Trophoblast cell (in vitro differentiated cells and primary cell): Measurements from ENCODE around the gene PXT1.
"Not testable (repeated sequence)": the region's sequence is repeated elsewhere in the genome, so short reads cannot be mapped to it uniquely, and the experiment has no call there.

Experiments
- DNase-seq, 2 donors: peaks; one replicate each; pipeline ENCODE4 v3.0.0-alpha.2; 2016
- H2AFZ ChIP-seq: 2 replicates; pipeline ENCODE4 v1.6.1; 2013; ENCODE audit warnings: low read length, moderate library complexity, mild to moderate bottlenecking; ENCODE audit not compliant: insufficient read depth, poor library complexity
- H2AK5ac ChIP-seq: 2 replicates; pipeline ENCODE4 v1.6.1; 2013; ENCODE audit warnings: mild to moderate bottlenecking, low read length
- H2BK120ac ChIP-seq: 2 replicates; pipeline ENCODE4 v1.6.1; 2013; ENCODE audit warnings: low read length, mild to moderate bottlenecking, moderate library complexity; ENCODE audit not compliant: insufficient read depth, poor library complexity
- H2BK12ac ChIP-seq: 2 replicates; pipeline ENCODE4 v1.6.1; 2013; ENCODE audit warnings: mild to moderate bottlenecking, low read length, moderate library complexity
- H2BK5ac ChIP-seq: 2 replicates; pipeline ENCODE4 v1.6.1; 2013; ENCODE audit warnings: low read length, low read depth, moderate library complexity, mild to moderate bottlenecking; ENCODE audit not compliant: poor library complexity
- H3K14ac ChIP-seq: 2 replicates; pipeline ENCODE4 v1.6.1; 2013; ENCODE audit warnings: mild to moderate bottlenecking, low read length
- H3K18ac ChIP-seq: 2 replicates; pipeline ENCODE4 v1.6.1; 2013; ENCODE audit warnings: mild to moderate bottlenecking, low read length
- H3K23ac ChIP-seq: 2 replicates; pipeline ENCODE4 v1.6.1; 2013; ENCODE audit warnings: low read length
- H3K27ac ChIP-seq: 2 replicates; pipeline ENCODE4 v1.5.1; 2013; ENCODE audit warnings: low read depth, mild to moderate bottlenecking, inconsistent platforms, low read length, moderate library complexity
- H3K27me3 ChIP-seq: 2 replicates; pipeline ENCODE4 v1.6.1; 2013; ENCODE audit warnings: inconsistent platforms, mild to moderate bottlenecking, low read length, moderate library complexity; ENCODE audit not compliant: insufficient read depth
- H3K36me3 ChIP-seq, 2 experiments: 1 replicate in 1 of 2; 2 replicates in 1 of 2; pipeline ENCODE4 v1.6.1; 2013; ENCODE audit warnings: low read length in 2 of 2, mild to moderate bottlenecking in 2 of 2, moderate library complexity in 1 of 2; ENCODE audit not compliant: insufficient read depth in 2 of 2, control insufficient read depth in 1 of 2
- H3K4ac ChIP-seq: 2 replicates; pipeline ENCODE4 v1.6.1; 2013; ENCODE audit warnings: low read depth, mild to moderate bottlenecking, low read length, moderate library complexity
- H3K4me1 ChIP-seq, 2 experiments: 1 replicate in 1 of 2; 2 replicates in 1 of 2; pipeline ENCODE4 v1.6.1; 2013; ENCODE audit warnings: low read length in 2 of 2, mild to moderate bottlenecking in 2 of 2, moderate library complexity in 1 of 2; ENCODE audit not compliant: insufficient read depth in 2 of 2, control insufficient read depth in 1 of 2
- H3K4me2 ChIP-seq: 2 replicates; pipeline ENCODE4 v1.6.1; 2013; ENCODE audit warnings: inconsistent platforms, mild to moderate bottlenecking, low read length, moderate library complexity
- H3K4me3 ChIP-seq: 2 replicates; pipeline ENCODE4 v1.5.1; 2013; ENCODE audit warnings: mild to moderate bottlenecking, low read depth, low read length, inconsistent platforms
- H3K79me1 ChIP-seq: one replicate; pipeline ENCODE4 v1.6.1; 2013; ENCODE audit warnings: low read length
- H3K79me2 ChIP-seq: 2 replicates; pipeline ENCODE4 v1.6.1; 2013; ENCODE audit warnings: low read length, mild to moderate bottlenecking; ENCODE audit not compliant: control insufficient read depth, insufficient read depth, poor library complexity
- H3K9ac ChIP-seq: 2 replicates; pipeline ENCODE4 v1.6.1; 2013; ENCODE audit warnings: mild to moderate bottlenecking, low read length
- H3K9me3 ChIP-seq: 2 replicates; pipeline ENCODE4 v1.6.1; 2013; ENCODE audit warnings: low read depth, mild to moderate bottlenecking, control low read depth, inconsistent platforms, low read length; ENCODE audit not compliant: insufficient read depth
- H4K12ac ChIP-seq: 2 replicates; pipeline ENCODE4 v1.6.1; 2013; ENCODE audit warnings: low read depth, mild to moderate bottlenecking, low read length, moderate library complexity
- H4K8ac ChIP-seq: 2 replicates; pipeline ENCODE4 v1.6.1; 2013; ENCODE audit warnings: low read depth, mild to moderate bottlenecking, low read length, moderate library complexity
- H4K91ac ChIP-seq: one replicate; pipeline ENCODE4 v1.6.1; 2013; ENCODE audit warnings: low read depth, mild to moderate bottlenecking, low read length, moderate library complexity
- WGBS: extraction: QIAGEN DNeasy Blood & Tissue Kit; methylation state at CpG from one replicate; pipeline ENCODE4 v1.1.7; 2013; ENCODE audit warnings: missing lambda C conversion rate; ENCODE audit not compliant: insufficient read length, insufficient coverage; ENCODE audit errors: extremely low coverage; 5-methylcytosine and 5-hydroxymethylcytosine counted together

The PXT1 gene

DNA sequence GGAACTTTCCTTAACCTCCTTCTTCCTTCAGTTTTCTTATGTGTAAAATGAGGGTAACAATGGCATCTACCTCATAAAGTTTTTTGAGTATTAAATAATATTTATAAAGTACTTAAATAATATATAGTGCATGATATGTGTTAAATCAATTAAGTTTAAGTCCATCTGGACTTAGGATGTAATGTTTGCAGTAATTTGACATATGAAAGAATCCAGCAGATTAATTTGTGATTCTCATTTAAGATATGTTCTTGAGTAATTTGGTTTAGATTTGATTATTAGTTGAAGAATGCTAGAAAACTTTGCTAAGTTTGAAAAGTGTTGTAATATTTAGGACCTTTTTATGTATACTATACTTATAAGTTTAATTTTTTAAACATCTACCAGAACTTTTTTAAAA, 18.3 kb upstream of the PXT1 start:
- H3K27ac ChIP-seq = no peak overlapping the region
- no peak overlapping the region for H3K18ac ChIP-seq
- H2AFZ ChIP-seq = no peak overlapping the region
- H2BK12ac ChIP-seq = no peak overlapping the region
- no peak overlapping the region for H4K91ac ChIP-seq
- H3K14ac ChIP-seq = no peak overlapping the region
- no peak overlapping the region for H3K4me2 ChIP-seq
- H2BK5ac ChIP-seq = no peak overlapping the region
- no peak for DNase-seq
- no peak overlapping the region for H2BK120ac ChIP-seq
- H2AK5ac ChIP-seq = no peak overlapping the region
- no peaks in the 10 kb centered on the region for H3K27me3 ChIP-seq
- no peak overlapping the region for H4K12ac ChIP-seq
- no peak overlapping the region for H3K23ac ChIP-seq
- no peak overlapping the region for H4K8ac ChIP-seq
- no peak overlapping the region for H3K4me3 ChIP-seq
- no peaks in the 10 kb centered on the region for H3K79me1 ChIP-seq
- H3K79me2 ChIP-seq = peaks cover 11% of the 10 kb centered on the region
- H3K4me1 ChIP-seq = peaks cover 0 to 2% of the 10 kb centered on the region in 2 experiments
- peak overlapping the region; percentile 15 for H3K4ac ChIP-seq
- peaks cover 2% of the 10 kb centered on the region for H3K9me3 ChIP-seq
- H3K36me3 ChIP-seq = peaks cover 2 to 3% of the 10 kb centered on the region in 2 experiments
- H3K9ac ChIP-seq = no peak overlapping the region

DNA sequence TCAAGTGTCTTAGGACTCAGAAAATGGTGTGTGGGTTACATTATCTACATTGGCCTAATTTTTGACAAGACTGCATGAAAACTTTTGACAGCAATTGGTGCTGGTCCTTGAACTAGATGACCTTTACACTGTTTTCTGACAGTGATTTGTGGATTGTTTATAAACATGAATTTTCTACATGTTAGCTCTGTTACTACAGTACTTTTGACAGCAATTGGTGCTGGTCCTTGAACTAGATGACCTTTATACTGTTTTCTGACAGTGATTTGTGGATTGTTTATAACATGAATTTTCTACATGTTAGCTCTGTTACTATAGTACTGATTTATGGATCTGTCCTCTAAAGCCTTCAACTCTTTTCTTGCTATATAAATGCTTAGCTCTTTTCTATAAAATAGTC, 16.8 kb upstream of the PXT1 start:
- DNase-seq = no peak
- Histone ChIP-seq H3K23ac (no peak overlapping the region), H2AFZ (no peak overlapping the region), H3K79me1 (no peaks in the 10 kb centered on the region), H3K9me3 (peaks cover 2% of the 10 kb centered on the region), H3K4me3 (no peak overlapping the region), H2BK120ac (no peak overlapping the region), H4K12ac (no peak overlapping the region), H3K14ac (no peak overlapping the region), H3K79me2 (peaks cover 11% of the 10 kb centered on the region), H3K4me1 (peaks cover 0 to 2% of the 10 kb centered on the region in 2 experiments), H3K36me3 (peaks cover 3% of the 10 kb centered on the region in 2 experiments), H2AK5ac (no peak overlapping the region), H3K4me2 (no peak overlapping the region), H3K18ac (no peak overlapping the region), H2BK5ac (no peak overlapping the region), H4K8ac (no peak overlapping the region), H3K4ac (no peak overlapping the region), H3K9ac (no peak overlapping the region), H3K27me3 (no peaks in the 10 kb centered on the region), H3K27ac (no peak overlapping the region), H2BK12ac (no peak overlapping the region), H4K91ac (no peak overlapping the region)

DNA sequence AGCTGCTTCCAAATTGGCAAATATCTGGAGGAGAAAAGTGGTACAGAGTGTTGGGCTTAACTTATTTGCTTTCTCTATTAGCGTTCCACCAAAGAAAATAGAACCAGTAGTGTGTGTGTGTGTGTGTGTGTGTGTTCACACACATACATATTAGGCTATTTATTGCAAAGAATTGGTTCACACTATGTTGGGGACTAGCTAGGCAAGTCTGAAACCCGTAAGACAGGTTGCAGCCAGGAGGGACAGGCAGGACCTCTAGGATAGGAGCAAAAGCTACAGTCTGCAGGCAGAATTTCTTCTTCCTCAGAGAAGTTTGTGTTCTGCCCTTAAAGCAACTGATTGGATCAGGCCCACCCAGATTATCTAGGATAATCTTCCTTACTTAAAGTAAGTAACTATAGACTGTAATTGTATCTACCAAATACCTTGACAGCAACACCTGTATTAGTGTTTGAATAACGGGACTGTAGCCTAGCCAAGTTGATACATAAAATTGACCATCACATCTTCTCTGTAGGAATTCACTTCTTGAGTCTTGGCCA, 12.9 kb upstream of the PXT1 start:
- Histone ChIP-seq H2AFZ (no peak overlapping the region), H2BK120ac (no peak overlapping the region), H2BK5ac (no peak overlapping the region), H3K4me2 (no peak overlapping the region), H4K12ac (no peak overlapping the region), H4K91ac (no peak overlapping the region), H2BK12ac (no peak overlapping the region), H2AK5ac (no peak overlapping the region), H3K79me1 (no peaks in the 10 kb centered on the region), H3K4ac (no peak overlapping the region), H3K4me3 (no peak overlapping the region), H3K18ac (no peak overlapping the region), H3K9ac (no peak overlapping the region), H3K4me1 (peaks cover 0 to 4% of the 10 kb centered on the region in 2 experiments), H4K8ac (no peak overlapping the region), H3K27me3 (no peaks in the 10 kb centered on the region), H3K14ac (no peak overlapping the region), H3K9me3 (no peaks in the 10 kb centered on the region), H3K79me2 (peaks cover 16% of the 10 kb centered on the region), H3K27ac (no peak overlapping the region), H3K23ac (no peak overlapping the region), H3K36me3 (peaks cover 6 to 11% of the 10 kb centered on the region in 2 experiments)
- WGBS = no CpG with 5 or more reads among the region's 3 CpGs
- DNase-seq = peak in 1 of 2 donors; percentile 42

GRCh38 chr6:36452897-36453296, 10.2 kb upstream of the PXT1 start:
- Histone ChIP-seq H3K79me2 (peaks cover 17% of the 10 kb centered on the region), H3K36me3 (peaks cover 10 to 11% of the 10 kb centered on the region in 2 experiments)
- H3K79me1 ChIP-seq, H3K9me3 ChIP-seq, H2BK12ac ChIP-seq, H3K27me3 ChIP-seq, H2BK120ac ChIP-seq, H3K4me3 ChIP-seq, H2BK5ac ChIP-seq, H3K23ac ChIP-seq, H2AFZ ChIP-seq, H3K18ac ChIP-seq, H3K4ac ChIP-seq, H3K4me2 ChIP-seq, DNase-seq, H4K8ac ChIP-seq, H3K27ac ChIP-seq, H2AK5ac ChIP-seq, H4K12ac ChIP-seq, H3K4me1 ChIP-seq, H4K91ac ChIP-seq, H3K14ac ChIP-seq, H3K9ac ChIP-seq: not testable (repeated sequence)
- WGBS = no CpG with 5 or more reads among the region's 8 CpGs
